Liver (tissue), 9 donors: ENCODE results near the gene TOX2. TPM values are rescaled to one million over a fixed set of nuclear protein-coding genes. Genes with fewer than 3 reads are reported as not detected.

Experiments used
- DNase-seq: peaks from one replicate; pipeline ENCODE4 v3.0.0-alpha.2; 2017; ENCODE audit warnings: low spot score
- H3K27ac ChIP-seq, 2 donors: one replicate each; pipeline ENCODE4 v1.7.0; 2013; ENCODE audit warnings: inconsistent platforms in 2 of 2, low read length in 2 of 2, control low read depth in 1 of 2, low read depth in 1 of 2, mild to moderate bottlenecking in 1 of 2
- H3K27me3 ChIP-seq, 4 donors: one replicate each; pipeline versions ENCODE4 v1.6.1 to v1.7.0; 2013; ENCODE audit warnings: low read length in 3 of 4, inconsistent platforms in 1 of 4, mild to moderate bottlenecking in 1 of 4, moderate library complexity in 1 of 4; ENCODE audit not compliant: control insufficient read depth in 4 of 4, insufficient read depth in 4 of 4
- H3K36me3 ChIP-seq, 4 donors: one replicate each; pipeline versions ENCODE4 v1.6.1 to v1.7.0; 2013; ENCODE audit warnings: low read length in 3 of 4, mild to moderate bottlenecking in 3 of 4, low read depth in 1 of 4, moderate library complexity in 1 of 4; ENCODE audit not compliant: control insufficient read depth in 4 of 4, insufficient read depth in 3 of 4
- H3K4me1 ChIP-seq, 4 donors: one replicate each; pipeline versions ENCODE4 v1.6.1 to v1.7.0; 2013; ENCODE audit warnings: low read length in 3 of 4, mild to moderate bottlenecking in 3 of 4, moderate library complexity in 1 of 4; ENCODE audit not compliant: control insufficient read depth in 4 of 4, insufficient read depth in 4 of 4
- H3K4me3 ChIP-seq, 3 donors: one replicate each; pipeline versions ENCODE4 v1.6.1 to v1.7.0; 2013; ENCODE audit warnings: low read length in 3 of 3, control low read depth in 1 of 3, low read depth in 1 of 3, mild to moderate bottlenecking in 1 of 3
- H3K9ac ChIP-seq, 2 donors: one replicate each; pipeline ENCODE4 v1.7.0; 2013; ENCODE audit warnings: low read length in 2 of 2, mild to moderate bottlenecking in 2 of 2, moderate library complexity in 2 of 2, control low read depth in 1 of 2, low read depth in 1 of 2
- H3K9me3 ChIP-seq, 4 donors: one replicate each; pipeline versions ENCODE4 v1.6.1 to v1.7.0; 2013; ENCODE audit warnings: low read length in 3 of 4; ENCODE audit not compliant: control insufficient read depth in 4 of 4
- EGR1 ChIP-seq, 2 donors: IDR thresholded peaks; 2 replicates each; pipeline ENCODE4 v1.6.1; 2016 to 2018; ENCODE audit warnings: antibody characterized with exemption in 2 of 2, low read depth in 2 of 2
- FOXA1 ChIP-seq: IDR thresholded peaks from 2 replicates; pipeline ENCODE4 v1.6.1; 2016; ENCODE audit warnings: antibody characterized with exemption
- FOXA2 ChIP-seq: IDR thresholded peaks from 2 replicates; pipeline ENCODE4 v1.6.1; 2016; ENCODE audit warnings: antibody characterized with exemption
- GABPA ChIP-seq, 2 donors: IDR thresholded peaks in 1 of 2; conservative IDR thresholded peaks in 1 of 2; 2 replicates each; pipeline ENCODE4 v1.6.1; 2016; ENCODE audit warnings: antibody characterized with exemption in 2 of 2, mild to moderate bottlenecking in 1 of 2, moderate library complexity in 1 of 2
- HNF4G ChIP-seq: IDR thresholded peaks from 2 replicates; pipeline ENCODE4 v1.6.1; 2016; ENCODE audit warnings: antibody characterized with exemption
- JUND ChIP-seq, 2 donors: IDR thresholded peaks; 2 replicates each; pipeline ENCODE4 v1.6.1; 2016; ENCODE audit warnings: antibody characterized with exemption in 2 of 2
- YY1 ChIP-seq: IDR thresholded peaks from 2 replicates; pipeline ENCODE4 v1.6.1; 2016; ENCODE audit warnings: antibody characterized with exemption, mild to moderate bottlenecking
- WGBS: extraction: QIAGEN DNeasy Blood & Tissue Kit; methylation state at CpG from one replicate; pipeline ENCODE4 v1.1.7; 2013; 5-methylcytosine and 5-hydroxymethylcytosine counted together
- polyA plus RNA-seq, 2 donors: library from polyadenylated mRNA; stranded (reverse) in 1 of 2; unstranded in 1 of 2; fragments of 200-250 nt in 1 of 2; fragments of >200 nt in 1 of 2; fragmentation: Nextera tagmentation in 1 of 2; extraction: Ambion mirVana in 1 of 2; gene quantifications; one replicate each; pipeline versions ENCODE4 v1.2.1 to v1.2.3, GENCODE V29; 2013 to 2015
- total RNA-seq, 2 donors: library from RNA; depleted of rRNA; stranded (reverse); fragments of >200 nt; gene quantifications; one replicate each; pipeline ENCODE4 v1.2.3, GENCODE V29; 2014
- TF ChIP-seq, protein P1 (sequence below): IDR thresholded peaks from 2 replicates; pipeline ENCODE4 v1.6.1; 2016; ENCODE audit warnings: antibody characterized with exemption
- TF ChIP-seq, protein P2 (sequence below): IDR thresholded peaks from 2 replicates; pipeline ENCODE4 v1.6.1; 2016; ENCODE audit warnings: antibody characterized with exemption, mild to moderate bottlenecking
- TF ChIP-seq, protein P3 (sequence below): fragments of 150-350 bp; IDR thresholded peaks from 2 replicates; pipeline ENCODE4 v1.5.1; 2017; ENCODE audit warnings: improper control_type of control experiment, low read depth, low read length; ENCODE audit not compliant: missing input control
- TF ChIP-seq, protein P4 (sequence below): IDR thresholded peaks from 2 replicates; pipeline ENCODE4 v1.6.1; 2016; ENCODE audit warnings: antibody characterized with exemption
- TF ChIP-seq, protein P5 (sequence below): IDR thresholded peaks from 2 replicates; pipeline ENCODE4 v1.6.1; 2016; ENCODE audit warnings: antibody characterized with exemption
- donor health status: healthy.
- donor health status: healthy.
- donor health status: healthy.
- donor health status: healthy.
- donor health status: healthy.

Gene TOX2
- total and polyA plus RNA-seq, 4 donors, result 0.33 to 2.7 (median 1.4) TPM

DNA sequence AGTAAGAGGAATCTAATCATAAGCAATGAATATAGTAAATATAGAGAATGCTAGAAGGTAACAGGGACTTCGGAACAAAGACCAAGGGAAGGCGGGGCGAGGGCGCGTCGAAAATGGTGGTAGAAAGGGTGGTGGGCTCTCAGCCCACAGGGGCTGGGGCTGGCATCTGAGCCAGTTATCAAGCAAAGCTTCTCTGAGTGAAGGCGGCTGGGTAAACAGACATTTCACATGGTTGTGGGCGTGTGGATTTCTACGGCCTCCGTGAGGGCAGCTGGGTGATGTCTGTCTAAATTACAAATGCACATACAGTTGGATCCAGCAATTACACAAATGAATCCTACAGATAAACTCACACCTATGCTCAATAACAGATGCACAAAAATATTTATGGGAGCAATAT, 56.6 kb downstream of the TOX2 start:
- Histone ChIP-seq H3K27ac (no peak overlapping the region), H3K27me3 (no peaks in the 10 kb centered on the region), H3K4me1 (peaks cover 0 to 1% (median 0%) of the 10 kb centered on the region in 4 donors), H3K9me3 (no peaks in the 10 kb centered on the region), H3K4me3 (no peak overlapping the region), H3K9ac (no peak overlapping the region), H3K36me3 (no peaks in the 10 kb centered on the region)
- 95% methylated on average over 10 of the region's 10 CpGs for WGBS
- TF ChIP-seq, protein P1, sequence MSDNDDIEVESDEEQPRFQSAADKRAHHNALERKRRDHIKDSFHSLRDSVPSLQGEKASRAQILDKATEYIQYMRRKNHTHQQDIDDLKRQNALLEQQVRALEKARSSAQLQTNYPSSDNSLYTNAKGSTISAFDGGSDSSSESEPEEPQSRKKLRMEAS, result no peak
- TF ChIP-seq, protein P2, sequence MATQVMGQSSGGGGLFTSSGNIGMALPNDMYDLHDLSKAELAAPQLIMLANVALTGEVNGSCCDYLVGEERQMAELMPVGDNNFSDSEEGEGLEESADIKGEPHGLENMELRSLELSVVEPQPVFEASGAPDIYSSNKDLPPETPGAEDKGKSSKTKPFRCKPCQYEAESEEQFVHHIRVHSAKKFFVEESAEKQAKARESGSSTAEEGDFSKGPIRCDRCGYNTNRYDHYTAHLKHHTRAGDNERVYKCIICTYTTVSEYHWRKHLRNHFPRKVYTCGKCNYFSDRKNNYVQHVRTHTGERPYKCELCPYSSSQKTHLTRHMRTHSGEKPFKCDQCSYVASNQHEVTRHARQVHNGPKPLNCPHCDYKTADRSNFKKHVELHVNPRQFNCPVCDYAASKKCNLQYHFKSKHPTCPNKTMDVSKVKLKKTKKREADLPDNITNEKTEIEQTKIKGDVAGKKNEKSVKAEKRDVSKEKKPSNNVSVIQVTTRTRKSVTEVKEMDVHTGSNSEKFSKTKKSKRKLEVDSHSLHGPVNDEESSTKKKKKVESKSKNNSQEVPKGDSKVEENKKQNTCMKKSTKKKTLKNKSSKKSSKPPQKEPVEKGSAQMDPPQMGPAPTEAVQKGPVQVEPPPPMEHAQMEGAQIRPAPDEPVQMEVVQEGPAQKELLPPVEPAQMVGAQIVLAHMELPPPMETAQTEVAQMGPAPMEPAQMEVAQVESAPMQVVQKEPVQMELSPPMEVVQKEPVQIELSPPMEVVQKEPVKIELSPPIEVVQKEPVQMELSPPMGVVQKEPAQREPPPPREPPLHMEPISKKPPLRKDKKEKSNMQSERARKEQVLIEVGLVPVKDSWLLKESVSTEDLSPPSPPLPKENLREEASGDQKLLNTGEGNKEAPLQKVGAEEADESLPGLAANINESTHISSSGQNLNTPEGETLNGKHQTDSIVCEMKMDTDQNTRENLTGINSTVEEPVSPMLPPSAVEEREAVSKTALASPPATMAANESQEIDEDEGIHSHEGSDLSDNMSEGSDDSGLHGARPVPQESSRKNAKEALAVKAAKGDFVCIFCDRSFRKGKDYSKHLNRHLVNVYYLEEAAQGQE, result no peak
- TF ChIP-seq HNF4G (no peak), EGR1 (IDR thresholded peaks at IDR 0.05; ENCODE audit: low read depth in 2 of 2) (no peak), FOXA2 (no peak), FOXA1 (no peak), JUND (IDR thresholded peaks at IDR 0.05) (no peak)
- TF ChIP-seq, protein P3, sequence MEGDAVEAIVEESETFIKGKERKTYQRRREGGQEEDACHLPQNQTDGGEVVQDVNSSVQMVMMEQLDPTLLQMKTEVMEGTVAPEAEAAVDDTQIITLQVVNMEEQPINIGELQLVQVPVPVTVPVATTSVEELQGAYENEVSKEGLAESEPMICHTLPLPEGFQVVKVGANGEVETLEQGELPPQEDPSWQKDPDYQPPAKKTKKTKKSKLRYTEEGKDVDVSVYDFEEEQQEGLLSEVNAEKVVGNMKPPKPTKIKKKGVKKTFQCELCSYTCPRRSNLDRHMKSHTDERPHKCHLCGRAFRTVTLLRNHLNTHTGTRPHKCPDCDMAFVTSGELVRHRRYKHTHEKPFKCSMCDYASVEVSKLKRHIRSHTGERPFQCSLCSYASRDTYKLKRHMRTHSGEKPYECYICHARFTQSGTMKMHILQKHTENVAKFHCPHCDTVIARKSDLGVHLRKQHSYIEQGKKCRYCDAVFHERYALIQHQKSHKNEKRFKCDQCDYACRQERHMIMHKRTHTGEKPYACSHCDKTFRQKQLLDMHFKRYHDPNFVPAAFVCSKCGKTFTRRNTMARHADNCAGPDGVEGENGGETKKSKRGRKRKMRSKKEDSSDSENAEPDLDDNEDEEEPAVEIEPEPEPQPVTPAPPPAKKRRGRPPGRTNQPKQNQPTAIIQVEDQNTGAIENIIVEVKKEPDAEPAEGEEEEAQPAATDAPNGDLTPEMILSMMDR, result no peak
- TF ChIP-seq, protein P4, sequence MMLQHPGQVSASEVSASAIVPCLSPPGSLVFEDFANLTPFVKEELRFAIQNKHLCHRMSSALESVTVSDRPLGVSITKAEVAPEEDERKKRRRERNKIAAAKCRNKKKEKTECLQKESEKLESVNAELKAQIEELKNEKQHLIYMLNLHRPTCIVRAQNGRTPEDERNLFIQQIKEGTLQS, result no peak
- DNase-seq, result no peak

DNA sequence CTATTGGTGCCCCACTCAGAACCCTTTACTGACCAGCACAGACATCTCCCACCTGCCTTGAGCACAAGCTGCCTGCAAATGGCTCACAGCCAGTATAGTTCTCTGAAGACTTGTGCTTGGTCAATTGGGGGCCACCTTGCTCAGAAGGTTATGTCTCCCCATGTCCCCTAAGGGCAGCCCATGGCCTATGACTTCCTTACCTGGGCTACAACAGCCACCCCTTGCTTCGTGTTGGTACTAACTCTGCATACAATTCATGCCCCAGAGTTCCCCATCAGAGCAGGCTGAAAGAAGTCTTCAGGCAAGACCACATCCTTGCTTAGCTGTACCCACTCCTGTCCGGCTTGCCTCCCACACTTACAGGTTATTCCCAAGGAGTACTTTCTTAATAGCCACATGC, 57.4 kb downstream of the TOX2 start:
- Histone ChIP-seq H3K9me3 (no peaks in the 10 kb centered on the region), H3K9ac (no peak overlapping the region), H3K4me1 (peaks cover 0 to 1% (median 0%) of the 10 kb centered on the region in 4 donors), H3K4me3 (no peak overlapping the region), H3K27me3 (no peaks in the 10 kb centered on the region), H3K27ac (no peak overlapping the region), H3K36me3 (no peaks in the 10 kb centered on the region)
- 89% methylated on average over 2 of the region's 2 CpGs for WGBS
- DNase-seq, result no peak
- TF ChIP-seq, protein P3, result no peak
- TF ChIP-seq YY1 (no peak), EGR1 (IDR thresholded peaks at IDR 0.05; ENCODE audit: low read depth in 2 of 2) (no peak), HNF4G (no peak), GABPA (IDR thresholded peaks at IDR 0.05 in 1 of 2, conservative IDR thresholded peaks at IDR 0.05 in 1 of 2) (no peak)
- TF ChIP-seq, protein P2, result no peak
- TF ChIP-seq, protein P1, result no peak
- TF ChIP-seq, protein P5, sequence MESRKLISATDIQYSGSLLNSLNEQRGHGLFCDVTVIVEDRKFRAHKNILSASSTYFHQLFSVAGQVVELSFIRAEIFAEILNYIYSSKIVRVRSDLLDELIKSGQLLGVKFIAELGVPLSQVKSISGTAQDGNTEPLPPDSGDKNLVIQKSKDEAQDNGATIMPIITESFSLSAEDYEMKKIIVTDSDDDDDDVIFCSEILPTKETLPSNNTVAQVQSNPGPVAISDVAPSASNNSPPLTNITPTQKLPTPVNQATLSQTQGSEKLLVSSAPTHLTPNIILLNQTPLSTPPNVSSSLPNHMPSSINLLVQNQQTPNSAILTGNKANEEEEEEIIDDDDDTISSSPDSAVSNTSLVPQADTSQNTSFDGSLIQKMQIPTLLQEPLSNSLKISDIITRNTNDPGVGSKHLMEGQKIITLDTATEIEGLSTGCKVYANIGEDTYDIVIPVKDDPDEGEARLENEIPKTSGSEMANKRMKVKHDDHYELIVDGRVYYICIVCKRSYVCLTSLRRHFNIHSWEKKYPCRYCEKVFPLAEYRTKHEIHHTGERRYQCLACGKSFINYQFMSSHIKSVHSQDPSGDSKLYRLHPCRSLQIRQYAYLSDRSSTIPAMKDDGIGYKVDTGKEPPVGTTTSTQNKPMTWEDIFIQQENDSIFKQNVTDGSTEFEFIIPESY, result no peak
